Upper lobe of right lung (tissue), 1 donor: ENCODE data around the gene ARMC9. TPM values are rescaled to one million over a fixed set of nuclear protein-coding genes. Genes with fewer than 3 reads are reported as not detected.
"Not testable (repeated sequence)": the region's sequence is repeated elsewhere in the genome, so short reads cannot be mapped to it uniquely, and the experiment has no call there.

Experiments
- ATAC-seq: fragments of 200-7000 bp; cut with Tn5 transposase; one replicate; pipeline ENCODE4 v1.9.1; 2020; ENCODE audit warnings: mild to moderate bottlenecking, moderate library complexity
- DNase-seq: peaks from one replicate; pipeline ENCODE4 v3.0.0-alpha.2; 2020
- H3K27ac ChIP-seq: fragments of 200-600 bp; one replicate; pipeline ENCODE4 v1.8.0; 2022
- H3K27me3 ChIP-seq: fragments of 200-600 bp; one replicate; pipeline ENCODE4 v1.8.0; 2022; ENCODE audit warnings: mild to moderate bottlenecking
- H3K36me3 ChIP-seq: fragments of 200-600 bp; one replicate; pipeline ENCODE4 v1.8.0; 2022
- H3K4me1 ChIP-seq: fragments of 200-600 bp; one replicate; pipeline ENCODE4 v1.8.0; 2022
- H3K4me3 ChIP-seq: fragments of 200-600 bp; one replicate; pipeline ENCODE4 v1.8.0; 2022; ENCODE audit warnings: mild to moderate bottlenecking
- H3K9me3 ChIP-seq: fragments of 200-600 bp; one replicate; pipeline ENCODE4 v1.8.0; 2022
- intact Hi-C: fragments of 100-400 bp; cut with DNase I; formaldehyde crosslinking; loops from one replicate; pipeline ENCODE4 v1.11.0; 2022
- total RNA-seq: library from RNA; stranded (reverse); fragmentation: NEBNext Ultra II Directional; extraction: Animal tissue kit (Norgen Biotek cat#: 25700); gene quantifications from one replicate; pipeline ENCODE4 v1.2.1, GENCODE V29; 2021
- TF ChIP-seq, protein P1 (sequence below): fragments of 200-600 bp; IDR thresholded peaks from one replicate; pipeline ENCODE4 v1.8.0; 2022; ENCODE audit warnings: antibody characterized with exemption
- donor health status: DM: no; HTN: yes; CAD: no; lungs with severe emphysema.

Gene ARMC9
- total RNA-seq, 1 donor from 2014 or later = 37.1 TPM

DNA sequence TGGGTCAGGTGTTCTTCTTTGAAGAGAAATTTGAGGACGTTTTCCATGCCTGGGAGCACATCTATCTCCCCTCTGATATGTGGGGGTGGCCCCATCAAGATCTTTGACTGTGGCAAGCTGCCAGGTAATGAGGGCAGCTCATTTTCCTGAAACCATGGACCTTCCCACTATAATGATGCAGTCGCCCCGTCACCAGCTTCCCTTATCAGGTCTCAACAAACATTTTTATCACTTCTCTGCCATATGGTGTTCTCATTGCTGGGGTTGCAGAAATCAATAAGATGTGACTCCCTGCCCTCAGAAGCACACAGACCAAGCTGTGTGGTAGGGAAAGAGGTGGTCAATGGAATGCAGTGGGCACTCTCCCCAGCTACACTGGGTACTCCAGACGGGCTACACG, 148.7 kb downstream of the ARMC9 start:
- DNase-seq = peak; percentile 15
- TF ChIP-seq, protein P1, sequence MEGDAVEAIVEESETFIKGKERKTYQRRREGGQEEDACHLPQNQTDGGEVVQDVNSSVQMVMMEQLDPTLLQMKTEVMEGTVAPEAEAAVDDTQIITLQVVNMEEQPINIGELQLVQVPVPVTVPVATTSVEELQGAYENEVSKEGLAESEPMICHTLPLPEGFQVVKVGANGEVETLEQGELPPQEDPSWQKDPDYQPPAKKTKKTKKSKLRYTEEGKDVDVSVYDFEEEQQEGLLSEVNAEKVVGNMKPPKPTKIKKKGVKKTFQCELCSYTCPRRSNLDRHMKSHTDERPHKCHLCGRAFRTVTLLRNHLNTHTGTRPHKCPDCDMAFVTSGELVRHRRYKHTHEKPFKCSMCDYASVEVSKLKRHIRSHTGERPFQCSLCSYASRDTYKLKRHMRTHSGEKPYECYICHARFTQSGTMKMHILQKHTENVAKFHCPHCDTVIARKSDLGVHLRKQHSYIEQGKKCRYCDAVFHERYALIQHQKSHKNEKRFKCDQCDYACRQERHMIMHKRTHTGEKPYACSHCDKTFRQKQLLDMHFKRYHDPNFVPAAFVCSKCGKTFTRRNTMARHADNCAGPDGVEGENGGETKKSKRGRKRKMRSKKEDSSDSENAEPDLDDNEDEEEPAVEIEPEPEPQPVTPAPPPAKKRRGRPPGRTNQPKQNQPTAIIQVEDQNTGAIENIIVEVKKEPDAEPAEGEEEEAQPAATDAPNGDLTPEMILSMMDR = no peak
- Histone ChIP-seq H3K27me3 (no peaks in the 10 kb centered on the region), H3K36me3 (peaks cover 4% of the 10 kb centered on the region), H3K4me1 (peaks cover 13% of the 10 kb centered on the region), H3K27ac (no peak overlapping the region), H3K9me3 (no peaks in the 10 kb centered on the region), H3K4me3 (no peak overlapping the region)
- ATAC-seq = no peak
- intact Hi-C loops = no loop called here

DNA sequence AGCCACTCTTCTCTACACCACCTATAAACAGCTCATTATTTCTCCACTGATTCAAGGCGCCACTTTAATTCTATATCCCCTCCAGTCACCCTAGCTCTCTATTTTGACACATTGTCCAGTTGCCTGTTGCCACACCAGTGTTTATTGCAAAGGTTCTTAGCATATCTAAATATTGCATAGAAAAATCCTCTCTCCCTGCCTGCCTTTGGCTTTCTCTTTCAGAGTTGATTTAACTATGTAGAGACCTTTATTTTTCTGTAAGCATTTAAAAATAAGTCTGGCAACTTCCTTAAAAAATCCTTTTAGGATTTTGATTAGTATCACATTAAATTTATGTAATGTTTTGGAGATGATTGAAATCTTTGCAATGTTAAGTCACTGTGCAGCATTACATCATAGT, 149.2 kb downstream of the ARMC9 start:
- H3K27ac ChIP-seq = no peak overlapping the region
- ATAC-seq = no peak
- H3K36me3 ChIP-seq = peaks cover 4% of the 10 kb centered on the region
- H3K27me3 ChIP-seq = no peaks in the 10 kb centered on the region
- intact Hi-C loops = no loop called here
- no peak for DNase-seq
- H3K4me3 ChIP-seq = no peak overlapping the region
- peaks cover 13% of the 10 kb centered on the region for H3K4me1 ChIP-seq
- H3K9me3 ChIP-seq = no peaks in the 10 kb centered on the region
- TF ChIP-seq, protein P1 = no peak

DNA sequence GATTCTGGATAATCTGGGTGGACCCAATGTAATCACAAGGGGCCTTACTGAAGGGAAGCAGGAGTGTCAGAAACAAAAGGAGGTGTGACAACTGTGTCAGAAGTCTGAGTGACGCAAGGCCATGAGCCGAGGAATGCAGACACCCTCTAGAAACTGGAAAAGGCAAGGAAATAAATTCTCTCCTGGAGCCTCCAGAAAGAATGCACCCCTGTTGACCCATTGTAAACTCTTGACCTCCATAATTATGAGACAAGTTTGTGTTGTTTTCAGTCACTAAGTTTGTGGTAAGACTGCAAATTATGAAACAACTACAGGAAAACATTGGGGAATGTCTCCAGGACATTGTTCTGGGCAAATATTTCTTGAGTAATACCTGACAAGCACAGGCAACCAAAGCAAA, 149.7 kb downstream of the ARMC9 start:
- Histone ChIP-seq H3K4me1 (peaks cover 13% of the 10 kb centered on the region), H3K27ac (no peak overlapping the region), H3K27me3 (no peaks in the 10 kb centered on the region), H3K36me3 (peaks cover 4% of the 10 kb centered on the region), H3K4me3 (no peak overlapping the region), H3K9me3 (no peaks in the 10 kb centered on the region)
- intact Hi-C loops = no loop called here
- DNase-seq = peak; percentile 63
- peak; percentile 89 for ATAC-seq
- TF ChIP-seq, protein P1 = no peak

DNA sequence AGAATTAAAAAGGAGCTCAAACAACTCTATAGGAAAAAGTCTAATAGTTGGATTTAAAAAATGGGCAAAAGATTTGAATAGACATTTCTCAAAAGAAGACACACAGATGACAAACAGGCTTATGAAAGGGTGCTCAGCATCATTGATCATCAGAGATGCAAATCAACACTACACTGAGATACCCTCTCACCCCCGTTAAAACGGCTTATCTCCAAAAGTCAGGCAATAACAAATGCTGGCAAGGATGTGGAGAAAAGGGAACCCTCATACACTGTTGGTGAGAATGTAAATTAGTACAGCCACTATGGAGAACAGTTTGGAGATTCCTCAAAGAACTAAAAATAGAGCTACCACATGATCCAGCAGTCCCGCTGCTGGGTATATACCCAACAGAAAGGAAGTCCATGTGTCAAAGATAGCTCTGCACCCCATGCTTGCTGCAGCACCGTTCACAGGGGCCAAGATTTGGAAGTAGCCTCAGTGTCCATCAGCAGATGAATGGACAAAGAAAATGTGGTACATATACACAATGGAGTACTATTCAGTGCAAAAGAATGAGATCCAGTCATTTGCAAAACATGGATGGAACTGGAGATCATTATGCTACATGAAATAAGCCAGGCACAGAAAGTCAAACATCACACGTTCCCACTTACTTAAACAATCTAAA, 150.4 kb downstream of the ARMC9 start:
- H3K27ac ChIP-seq = no peak overlapping the region
- H3K27me3 ChIP-seq = no peaks in the 10 kb centered on the region
- no peaks in the 10 kb centered on the region for H3K9me3 ChIP-seq
- intact Hi-C loops = no loop called here
- TF ChIP-seq, protein P1 = no peak
- no peak overlapping the region for H3K4me3 ChIP-seq
- peaks cover 13% of the 10 kb centered on the region for H3K4me1 ChIP-seq
- DNase-seq (peak; percentile 9), ATAC-seq (peak; percentile 51)
- peaks cover 4% of the 10 kb centered on the region for H3K36me3 ChIP-seq

DNA sequence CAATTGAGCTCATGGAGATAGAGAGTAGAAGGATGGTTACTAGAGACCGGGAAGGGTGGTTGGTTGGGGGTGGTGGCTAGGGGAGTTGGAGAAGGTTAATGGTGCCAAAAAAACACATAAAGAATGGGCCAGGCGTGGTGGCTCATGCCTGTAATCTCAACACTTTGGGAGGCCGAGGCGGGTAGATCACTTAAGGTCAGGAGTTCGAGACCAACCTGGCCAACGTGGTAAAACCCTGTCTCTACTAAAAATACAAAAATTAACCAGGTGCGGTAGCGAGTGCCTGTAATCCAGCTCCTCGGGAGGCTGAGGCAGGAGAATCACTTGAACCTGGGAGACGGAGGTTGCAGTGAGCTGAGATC, 150.9 kb downstream of the ARMC9 start:
- peak; percentile 18 for DNase-seq
- peaks cover 13% of the 10 kb centered on the region for H3K4me1 ChIP-seq
- H3K27me3 ChIP-seq, H3K36me3 ChIP-seq, H3K27ac ChIP-seq, H3K9me3 ChIP-seq, H3K4me3 ChIP-seq, intact Hi-C loops, ATAC-seq: not testable (repeated sequence)

DNA sequence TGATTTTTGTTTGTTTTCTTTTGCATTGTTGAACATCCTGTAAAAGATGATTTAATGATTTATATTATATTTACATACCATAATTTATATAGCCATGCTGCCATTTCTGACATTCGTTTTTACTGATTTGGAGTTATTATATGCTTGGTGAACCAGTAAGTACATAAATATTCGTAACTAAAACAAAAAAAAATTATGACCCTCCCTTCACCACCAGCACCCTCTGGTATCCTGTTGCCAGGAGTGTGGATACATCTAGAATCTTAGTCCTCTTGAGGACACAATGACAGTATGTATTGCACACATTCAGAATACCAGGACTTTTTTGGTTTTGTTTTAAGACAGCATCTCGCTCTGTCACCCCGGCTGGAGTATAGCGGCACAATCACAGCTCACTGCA, 153.2 kb downstream of the ARMC9 start:
- TF ChIP-seq, protein P1 = no peak
- ATAC-seq (no peak), DNase-seq (no peak)
- H3K9me3 ChIP-seq = no peaks in the 10 kb centered on the region
- no peaks in the 10 kb centered on the region for H3K36me3 ChIP-seq
- H3K4me1 ChIP-seq = peaks cover 13% of the 10 kb centered on the region
- no peaks in the 10 kb centered on the region for H3K27me3 ChIP-seq
- H3K27ac ChIP-seq = no peak overlapping the region
- H3K4me3 ChIP-seq = no peak overlapping the region
- intact Hi-C loops = no loop called here
